Spleen (tissue), 7 donors: Measurements from ENCODE around the gene SPATA12.

Experiments
- CTCF ChIP-seq, 11 experiments: fragments of 200-600 bp in 7 of 11; fragments of 450-650 bp in 4 of 11; sonication (generic) in 4 of 11; IDR thresholded peaks in 8 of 11; conservative IDR thresholded peaks in 3 of 11; 1 replicate in 7 of 11; 2 replicates in 4 of 11; pipeline versions ENCODE4 v1.4.0 to v1.8.0; 2016 to 2021; ENCODE audit warnings: antibody characterized with exemption in 11 of 11, inconsistent platforms in 4 of 11, mild to moderate bottlenecking in 1 of 11
- POLR2A ChIP-seq, 3 donors: fragments of 450-650 bp; IDR thresholded peaks; one replicate each; pipeline ENCODE4 v1.5.1; 2017; ENCODE audit warnings: antibody characterized with exemption in 3 of 3, mild to moderate bottlenecking in 1 of 3
- donor health status: DM: no; HTN: no; CAD: no; lungs with moderate emphysema.
- donor health status: DM: no; HTN: no; CAD: no.
- donor health status: DM: no; HTN: no; CAD: no.

- TF ChIP-seq POLR2A (IDR thresholded peaks at IDR 0.05) (no peak), CTCF (IDR thresholded peaks at IDR 0.05 in 8 of 11, conservative IDR thresholded peaks at IDR 0.05 in 3 of 11) (no peak)
Measured at GRCh38 chr3:57048728-57049127, 11.7 kb upstream of the SPATA12 start.
